K562 (cell line): ENCODE results near the gene YPEL1. TPM values are rescaled to one million over a fixed set of nuclear protein-coding genes. Genes with fewer than 3 reads are reported as not detected.

ENCODE experiments used
- ATAC-seq: fragments of 200-7000 bp; cut with Tn5 transposase; 3 replicates; pipeline ENCODE4 v1.9.1; 2020; ENCODE audit warnings: moderate library complexity
- BruUV-seq: library from RNA; stranded (reverse); fragments of 400-500 nt; replicated peaks from 2 replicates; lab custom pipeline; 2021; lab: Mats Ljungman, UMichigan
- CTCF ChIA-PET: fragments of 300-600 bp; formaldehyde crosslinking; extraction: SDS; loops from one replicate; lab custom pipeline; 2021; ENCODE audit warnings: low intra/inter-chr PET ratio; lab: Yijun Ruan, JAX
- POLR2A ChIA-PET: fragments of 300-600, 350-650 bp; sonication (Branson Sonifier 250); formaldehyde crosslinking; extraction: SDS; loops from one replicate; lab custom pipeline; 2021; ENCODE audit warnings: antibody characterized with exemption, inconsistent platforms; lab: Yijun Ruan, JAX
- DNase-seq, 4 experiments: peaks; one replicate each; pipeline versions ENCODE4 v3.0.0 to v3.0.0-alpha.2; 2011 to 2018; ENCODE audit warnings: low spot score in 3 of 4, mixed read lengths in 3 of 4; ENCODE audit errors: extremely low read depth in 1 of 4
- FAIRE-seq: peaks from 2 replicates; lab custom pipeline; 2011; peaks lifted over from hg19 to GRCh38; lab: Jason Lieb, UNC
- H2AFZ ChIP-seq: 2 replicates; pipeline ENCODE4 v1.6.0; 2011; ENCODE audit warnings: low read depth, low read length, control low read depth, inconsistent platforms
- H3K27ac ChIP-seq: fragments of 200-600 bp; 3 replicates; pipeline ENCODE4 v1.8.0; 2011; ENCODE audit warnings: low read depth, mild to moderate bottlenecking, control low read depth, inconsistent platforms, low read length, moderate library complexity, mixed read lengths; ENCODE audit errors: extremely low read depth
- H3K27me3 ChIP-seq, 2 experiments: fragments of 300-600 bp in 1 of 2; 2 replicates in 1 of 2; 3 replicates in 1 of 2; pipeline versions ENCODE4 v1.6.0 to v1.8.0; 2011; ENCODE audit warnings: inconsistent platforms in 2 of 2, low read length in 2 of 2, mild to moderate bottlenecking in 1 of 2, mixed read lengths in 1 of 2, moderate library complexity in 1 of 2; ENCODE audit not compliant: control insufficient read depth in 2 of 2, insufficient read depth in 2 of 2
- H3K36me3 ChIP-seq: fragments of 300-600 bp; 3 replicates; pipeline ENCODE4 v1.8.0; 2011; ENCODE audit warnings: mild to moderate bottlenecking, low read length, inconsistent platforms; ENCODE audit not compliant: control insufficient read depth, insufficient read depth
- H3K4me1 ChIP-seq, 2 experiments: fragments of 200-600 bp in 1 of 2; replicated peaks in 1 of 2; 2 replicates in 1 of 2; 3 replicates in 1 of 2; pipeline versions ENCODE4 v1.5.1 to v1.8.0; 2011; ENCODE audit warnings: inconsistent platforms in 2 of 2, low read length in 2 of 2, mild to moderate bottlenecking in 1 of 2, mixed read lengths in 1 of 2, moderate library complexity in 1 of 2; ENCODE audit not compliant: control insufficient read depth in 2 of 2, insufficient read depth in 2 of 2
- H3K4me2 ChIP-seq: 2 replicates; pipeline ENCODE4 v1.6.1; 2011; ENCODE audit warnings: low read length, control low read depth, inconsistent platforms, mixed read lengths; ENCODE audit not compliant: insufficient read depth
- H3K4me3 ChIP-seq: fragments of 200-600 bp; sonication (generic), shearing (Covaris generic); 2 replicates; pipeline ENCODE4 v1.5.1; 2016; ENCODE audit warnings: control low read depth, inconsistent platforms
- H3K79me2 ChIP-seq: fragments of 200-600 bp; 3 replicates; pipeline ENCODE4 v1.8.0; 2011; ENCODE audit warnings: low read length, inconsistent platforms; ENCODE audit not compliant: control insufficient read depth, insufficient read depth
- H3K9ac ChIP-seq, 2 experiments: 2 replicates each; pipeline versions ENCODE4 v1.6.0 to v1.6.1; 2011; ENCODE audit warnings: low read depth in 2 of 2, low read length in 2 of 2, control low read depth in 1 of 2, inconsistent platforms in 1 of 2, mild to moderate bottlenecking in 1 of 2, mixed read lengths in 1 of 2; ENCODE audit not compliant: insufficient read depth in 1 of 2
- H3K9me1 ChIP-seq: one replicate; pipeline ENCODE4 v1.6.0; 2011; ENCODE audit warnings: inconsistent platforms, mild to moderate bottlenecking, low read length, moderate library complexity; ENCODE audit not compliant: control insufficient read depth, insufficient read depth
- H3K9me3 ChIP-seq: replicated peaks from 2 replicates; pipeline ENCODE4 v1.5.1; 2011; ENCODE audit warnings: low read depth, low read length, inconsistent platforms; ENCODE audit not compliant: control insufficient read depth, insufficient read depth
- H4K20me1 ChIP-seq: replicated peaks from 2 replicates; pipeline ENCODE4 v1.6.1; 2011; ENCODE audit warnings: low read length, inconsistent platforms, mixed read lengths; ENCODE audit not compliant: control insufficient read depth, insufficient read depth
- CHD7 ChIP-seq: fragments of 200-600 bp; sonication (generic); IDR thresholded peaks from one replicate; pipeline ENCODE4 v1.6.1; 2012; ENCODE audit warnings: mild to moderate bottlenecking, low read depth, low read length, inconsistent platforms
- HEY1 ChIP-seq: fragments of 250-450 bp; sonication (Bioruptor Pico); IDR thresholded peaks from 2 replicates; pipeline ENCODE4 v1.5.0; 2020; ENCODE audit warnings: mild to moderate bottlenecking, moderate library complexity, borderline replicate concordance
- IRF1 ChIP-seq: sonication (generic); formaldehyde crosslinking; IDR thresholded peaks from 2 replicates; pipeline ENCODE4 v1.8.0; 2022; ENCODE audit warnings: missing genetic modification reagents, mild to moderate bottlenecking, borderline replicate concordance
- MXI1 ChIP-seq: IDR thresholded peaks from 2 replicates; pipeline ENCODE4 v1.6.1; 2011; ENCODE audit warnings: low read depth, mild to moderate bottlenecking, improper control_type of control experiment, low read length
- PHF21A ChIP-seq: fragments of 450-650 bp; IDR thresholded peaks from 2 replicates; pipeline ENCODE4 v1.6.1; 2017; ENCODE audit warnings: low read depth, borderline replicate concordance
- SRSF3 ChIP-seq: fragments of 200-400 bp; formaldehyde crosslinking; IDR thresholded peaks from 2 replicates; pipeline ENCODE4 v1.6.1; 2016; ENCODE audit warnings: mild to moderate bottlenecking, low read length, moderate library complexity; ENCODE audit not compliant: insufficient read depth
- WGBS: fragments of 100-300 bp; shearing (Covaris generic); methylation state at CpG from one replicate; pipeline ENCODE4 v1.1.6; 2016; ENCODE audit warnings: low coverage, mixed read lengths; ENCODE audit not compliant: insufficient coverage; ENCODE audit errors: missing lambda C conversion rate; 5-methylcytosine and 5-hydroxymethylcytosine counted together
- in situ Hi-C: fragments of 300-500 bp; cut with MboI; formaldehyde crosslinking; loops from 4 replicates; pipeline ENCODE4 v1.15.0; 2018; ENCODE audit warnings: inconsistent platforms, mixed read lengths
- intact Hi-C: fragments of 100-400 bp; cut with micrococcal nuclease; formaldehyde crosslinking; loops from 2 replicates; pipeline ENCODE4 v1.14.2; 2022
- polyA plus RNA-seq, 8 experiments: library from polyadenylated mRNA; depleted of rRNA in 4 of 8; stranded (reverse) in 5 of 8; unstranded in 3 of 8; fragments of >200 nt; fragmentation: Nextera tagmentation in 2 of 8; fragmentation: Illumina TruSeq in 1 of 8; extraction: Ambion mirVana in 2 of 8; extraction: Trizol in 1 of 8; gene quantifications; 2 replicates each; pipeline versions ENCODE4 v1.2.1 to v1.2.3, GENCODE V29; 2011 to 2014; ENCODE audit warnings: inconsistent platforms in 1 of 8, missing spikeins in 1 of 8
- total RNA-seq, 7 experiments: library from RNA; depleted of rRNA in 6 of 7; stranded (reverse); fragments of >200 nt in 6 of 7; fragmentation: Illumina TruSeq in 2 of 7; extraction: Trizol in 2 of 7; gene quantifications; 2 replicates each; pipeline versions ENCODE4 v1.2.1 to v1.2.3, GENCODE V29; 2011 to 2021; ENCODE audit warnings: low replicate concordance in 1 of 7

The YPEL1 gene
- total and polyA plus RNA-seq, 9 of the 15 experiments (the other 6 are each of a cell fraction or from before 2014, with no cell fraction given): 0.07 to 2.2 (median 0.46) TPM

- WGBS: 24% methylated on average over 19 of the region's 19 CpGs
- BruUV-seq: no TSS peak
- FAIRE-seq (no peak), DNase-seq (peak in 1 of 4 experiments; percentile 36), ATAC-seq (peak; percentile 5; the same call in 2 of the 3 replicates)
- H3K9ac ChIP-seq: peak overlapping the region in 1 of 2 experiments; percentile 11; a peak in 2 of 4 replicates
- H3K9me3 ChIP-seq: no peaks in the 10 kb centered on the region
- H3K79me2 ChIP-seq: no peaks in the 10 kb centered on the region
- ChIA-PET POLR2A (interaction anchor here (0.6 to 5.3 kb wide), 26 partner anchors 8 to 1692 kb away, joined by 3 to 53 read pairs (median 4); partner anchors contain the start of genes MAPK1, PPIL2 and YPEL1), CTCF (interaction anchor here (0.6 to 3.6 kb wide), 4 partner anchors 10 to 221 kb away, joined by 3 to 27 read pairs (median 8); partner anchors contain the start of gene YPEL1)
- intact Hi-C loops: loop anchor here (2.0 kb wide), 1 partner anchor 13 kb away; no protein-coding TSS in a partner anchor
- in situ Hi-C loops: no loop called here
- no peak overlapping the region for H3K27ac ChIP-seq
- no peak overlapping the region for H2AFZ ChIP-seq
- peaks cover 33% of the 10 kb centered on the region for H4K20me1 ChIP-seq
- H3K36me3 ChIP-seq: no peaks in the 10 kb centered on the region
- H3K4me1 ChIP-seq: peaks cover 0 to 13% of the 10 kb centered on the region in 2 experiments; a peak in 2 of 5 replicates
- H3K4me3 ChIP-seq: no peak overlapping the region
- no peak overlapping the region for H3K4me2 ChIP-seq
- no peaks in the 10 kb centered on the region for H3K9me1 ChIP-seq
- peaks cover 31 to 80% of the 10 kb centered on the region in 2 experiments for H3K27me3 ChIP-seq
- TF ChIP-seq HEY1 (CRISPR knock-in tag): no peak
- TF ChIP-seq MXI1: no peak
- 0 out of 2 replicates have a peak, but pooled peaks have one; percentile 59 for TF ChIP-seq SRSF3
- peak; percentile 48 for TF ChIP-seq CHD7
- no peak for TF ChIP-seq PHF21A
- no peak for TF ChIP-seq IRF1 (CRISPR knock-in tag)
Observed at GRCh38 chr22:21725956-21726649, 9.5 kb downstream of the YPEL1 start.
